HTERT RPE-1 (cell line): ENCODE data around the gene DENND4B.

ENCODE experiments used
- in situ Hi-C: fragments of 300-500 bp; cut with MboI; formaldehyde crosslinking; loops from 4 replicates; pipeline ENCODE4 v1.14.3; 2020; ENCODE audit warnings: low sequenced_read_pairs

DENND4B gene

DNA sequence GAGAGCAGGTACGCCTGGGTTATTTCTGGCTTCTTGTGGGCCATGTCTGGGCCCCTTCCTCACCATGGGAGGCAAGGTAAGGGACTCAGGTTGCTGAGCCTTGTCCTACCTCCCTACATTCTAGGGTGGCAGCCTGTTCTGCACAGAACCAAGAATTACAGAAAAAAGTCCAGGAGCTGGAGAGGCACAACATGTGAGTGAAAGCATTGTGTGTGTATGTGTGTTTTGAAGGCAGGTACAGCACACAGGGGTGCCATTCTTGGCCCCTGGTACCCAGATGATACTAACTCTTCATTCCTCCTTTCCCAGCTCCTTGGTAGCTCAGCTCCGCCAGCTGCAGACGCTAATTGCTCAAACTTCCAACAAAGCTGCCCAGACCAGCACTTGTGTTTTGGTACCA lies 26.6 kb upstream of the DENND4B start:
- in situ Hi-C loops, result no loop called here

- in situ Hi-C loops, result no loop called here
Observed at GRCh38 chr1:153970346-153970745, 23.8 kb upstream of the DENND4B start.

DNA sequence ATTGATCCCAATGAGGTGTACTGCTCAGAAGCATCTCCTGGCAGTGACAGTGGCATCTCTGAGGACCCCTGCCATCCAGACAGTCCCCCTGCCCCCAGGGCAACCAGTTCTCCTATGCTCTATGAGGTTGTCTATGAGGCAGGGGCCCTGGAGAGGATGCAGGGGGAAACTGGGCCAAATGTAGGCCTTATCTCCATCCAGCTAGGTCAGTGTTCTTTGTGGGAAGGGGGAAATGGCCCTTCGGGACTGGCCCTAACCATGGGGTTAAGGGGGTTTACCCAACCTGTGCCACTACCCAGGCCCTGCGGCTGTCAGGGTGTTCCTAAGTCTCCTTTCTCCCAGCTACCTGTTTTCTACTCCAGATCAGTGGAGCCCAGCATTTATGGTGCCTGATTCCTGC lies 22.5 kb upstream of the DENND4B start:
- in situ Hi-C loops, result no loop called here

GRCh38 chr1:153968408-153968807 lies 21.9 kb upstream of the DENND4B start:
- in situ Hi-C loops, result no loop called here

GRCh38 chr1:153968000-153968363 lies 21.5 kb upstream of the DENND4B start:
- in situ Hi-C loops, result no loop called here

DNA sequence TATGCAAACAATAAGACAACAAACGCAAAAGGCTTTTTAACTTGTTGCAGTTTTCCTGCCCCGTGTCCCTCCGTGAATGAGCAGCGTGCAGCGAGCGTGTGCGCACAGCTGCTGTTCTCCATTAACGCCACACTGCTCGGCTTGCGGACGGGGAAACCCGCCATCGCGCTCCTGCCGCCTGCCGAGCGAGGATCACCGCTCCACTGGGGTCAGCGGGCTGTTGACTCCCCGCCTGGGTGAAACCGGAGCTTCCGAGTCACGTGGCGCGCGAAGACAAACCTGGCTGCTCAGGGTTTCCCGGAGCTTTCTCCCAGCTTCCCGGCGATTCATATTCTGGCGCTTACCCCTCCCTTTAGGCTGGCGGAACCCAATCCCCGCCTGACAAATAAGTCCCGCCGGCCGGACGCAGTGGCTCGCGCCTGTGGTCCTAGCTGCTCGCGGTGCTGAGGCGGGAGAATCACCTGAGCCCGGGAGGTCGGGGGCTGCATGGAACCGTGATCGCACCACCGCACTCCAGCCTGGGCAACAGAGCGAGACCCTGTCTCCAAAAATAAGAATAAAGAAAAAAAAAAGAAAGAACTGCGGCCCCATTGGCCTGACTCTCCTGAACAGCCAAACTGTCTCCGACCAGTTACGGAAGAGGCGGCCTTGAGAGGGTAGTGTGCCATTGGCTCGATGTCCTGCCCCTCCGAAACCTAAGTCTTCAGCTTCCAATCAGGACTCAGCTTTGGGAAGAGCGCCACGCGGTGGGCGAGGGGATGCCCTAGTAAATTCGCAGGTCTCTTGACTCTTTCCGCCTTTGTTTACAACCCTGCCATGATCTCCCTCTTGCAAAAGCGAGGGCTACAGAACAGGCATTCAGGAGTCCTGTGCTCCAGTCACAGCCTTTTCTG lies 20.8 kb upstream of the DENND4B start, which contains the start of gene CREB3L4:
Gene CREB3L4 (plus strand): TSS at position 796 of the 893 bp plus-strand sequence. CDS start 624 bp downstream, outside the sequence.
- in situ Hi-C loops, result no loop called here

DNA sequence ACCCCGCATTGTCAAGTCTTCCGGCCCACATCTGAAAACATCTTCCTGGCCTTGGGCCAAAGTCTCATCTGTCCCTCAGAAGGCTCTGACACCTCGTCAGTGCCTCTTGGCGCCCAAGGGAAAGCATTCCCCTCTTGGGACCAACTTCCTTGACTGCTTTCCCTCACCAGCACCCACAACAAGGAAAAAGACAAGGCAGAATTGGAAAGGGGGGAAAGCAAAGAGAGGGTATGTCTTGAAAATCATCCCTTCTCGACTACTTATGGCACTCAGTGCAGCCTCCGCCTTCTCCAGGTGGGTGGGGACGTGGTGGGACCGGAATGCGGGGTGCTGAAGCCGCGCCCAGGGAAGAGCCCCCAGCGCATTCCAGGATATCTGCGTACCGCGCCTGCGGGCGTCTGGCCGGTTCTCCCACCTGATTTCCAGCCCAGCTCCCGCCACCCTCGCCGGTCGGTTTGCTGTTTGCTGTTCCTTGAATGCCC lies 17.4 kb upstream of the DENND4B start:
- in situ Hi-C loops, result no loop called here

GRCh38 chr1:153963030-153963849 lies 16.7 kb upstream of the DENND4B start, which contains the start of gene SLC39A1:
Gene SLC39A1 (minus strand): TSS chr1:153963537. CDS start chr1:153962715, 822 bp downstream.
- in situ Hi-C loops, result no loop called here

GRCh38 chr1:153962088-153963029 lies 15.8 kb upstream of the DENND4B start:
- in situ Hi-C loops, result no loop called here

- in situ Hi-C loops, result no loop called here
Observed at GRCh38 chr1:153961421-153961820, 14.9 kb upstream of the DENND4B start.

DNA sequence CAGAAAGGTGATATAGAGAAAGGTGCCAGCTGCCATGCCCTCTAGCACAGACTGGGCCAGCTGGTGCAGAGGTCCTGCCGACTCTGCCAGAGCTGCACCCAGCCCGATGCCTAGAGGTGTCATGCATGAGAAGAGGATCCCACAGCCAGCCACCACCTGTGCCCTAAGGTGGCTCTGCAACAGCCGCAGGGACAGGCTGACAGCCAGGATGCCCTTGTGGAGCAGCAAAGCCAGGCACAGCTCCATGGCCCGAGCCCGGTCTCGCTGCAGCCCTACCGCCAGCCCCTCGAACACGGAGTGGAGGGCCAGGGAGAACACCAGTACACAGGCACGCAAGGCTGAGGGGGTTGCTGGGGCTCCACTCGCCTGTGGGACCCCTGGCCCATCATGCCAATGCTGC lies 13.7 kb upstream of the DENND4B start:
- in situ Hi-C loops, result no loop called here

DNA sequence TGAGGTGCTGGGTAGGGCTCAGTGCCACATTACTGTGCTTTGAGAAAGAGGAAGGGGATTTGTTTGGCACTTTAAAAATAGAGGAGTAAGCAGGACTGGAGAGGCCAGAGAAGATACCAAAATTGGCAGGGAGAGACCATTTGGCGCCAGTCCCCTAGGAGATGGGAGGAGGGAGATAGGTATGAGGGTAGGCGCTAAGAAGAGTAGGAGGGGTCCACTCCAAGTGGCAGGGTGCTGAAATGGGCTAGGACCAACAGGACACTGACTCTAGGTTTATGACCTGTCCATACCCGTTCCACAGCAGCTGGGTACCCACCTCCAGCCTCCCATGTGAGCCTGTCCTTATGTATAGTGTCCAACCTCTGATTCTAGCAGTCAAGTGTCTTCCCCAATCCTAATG lies 12.9 kb upstream of the DENND4B start:
- in situ Hi-C loops, result no loop called here

GRCh38 chr1:153958961-153959260 lies 12.4 kb upstream of the DENND4B start:
- in situ Hi-C loops, result no loop called here

DNA sequence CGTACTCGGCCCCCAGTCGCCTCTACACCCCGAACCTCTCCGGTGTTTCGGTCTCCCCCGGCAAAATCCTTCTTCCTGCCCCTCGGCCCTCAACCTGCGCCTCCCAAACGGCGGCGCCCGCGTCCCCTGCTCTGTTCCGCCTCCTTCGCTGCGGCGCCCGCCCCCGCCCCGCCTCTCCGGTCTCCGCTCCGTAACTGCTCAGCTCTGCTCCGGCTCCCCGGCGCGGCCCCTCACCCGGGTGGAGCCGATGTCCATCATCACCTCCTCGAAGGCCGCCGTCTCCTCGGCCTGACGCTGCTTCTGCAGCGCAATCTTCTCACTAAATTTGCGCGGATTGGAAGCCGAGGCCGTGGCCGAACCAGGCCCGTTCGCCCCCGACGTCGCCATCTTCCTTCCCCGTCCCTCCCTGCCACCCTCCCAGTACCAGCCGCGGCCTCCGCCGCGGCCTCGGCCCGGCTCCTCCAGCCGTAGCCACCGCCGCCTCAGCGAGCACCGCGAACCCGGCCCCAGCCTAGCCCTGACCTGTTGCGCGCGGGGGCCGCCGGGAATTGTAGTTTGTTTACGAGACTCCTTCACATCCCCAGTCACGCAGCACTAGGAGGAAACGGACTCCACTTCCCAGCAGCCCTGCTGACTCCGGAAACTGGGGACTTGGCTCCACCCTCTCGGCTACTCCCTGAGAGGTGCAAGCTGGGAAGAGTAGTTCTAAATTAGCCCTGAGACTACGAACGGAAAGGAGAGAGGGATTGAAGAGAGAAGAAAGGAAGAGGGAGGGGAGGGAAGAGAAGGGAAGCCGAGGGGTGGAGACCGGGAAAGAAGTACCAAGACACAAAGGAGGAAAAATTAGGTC lies 11.8 kb upstream of the DENND4B start, which contains the start of gene CRTC2:
Gene CRTC2 (minus strand): TSS at position 502 of the 850 bp plus-strand sequence. CDS start 115 bp downstream, at position 387.
- in situ Hi-C loops, result no loop called here

GRCh38 chr1:153957744-153958110 lies 11.2 kb upstream of the DENND4B start:
- in situ Hi-C loops, result no loop called here

DNA sequence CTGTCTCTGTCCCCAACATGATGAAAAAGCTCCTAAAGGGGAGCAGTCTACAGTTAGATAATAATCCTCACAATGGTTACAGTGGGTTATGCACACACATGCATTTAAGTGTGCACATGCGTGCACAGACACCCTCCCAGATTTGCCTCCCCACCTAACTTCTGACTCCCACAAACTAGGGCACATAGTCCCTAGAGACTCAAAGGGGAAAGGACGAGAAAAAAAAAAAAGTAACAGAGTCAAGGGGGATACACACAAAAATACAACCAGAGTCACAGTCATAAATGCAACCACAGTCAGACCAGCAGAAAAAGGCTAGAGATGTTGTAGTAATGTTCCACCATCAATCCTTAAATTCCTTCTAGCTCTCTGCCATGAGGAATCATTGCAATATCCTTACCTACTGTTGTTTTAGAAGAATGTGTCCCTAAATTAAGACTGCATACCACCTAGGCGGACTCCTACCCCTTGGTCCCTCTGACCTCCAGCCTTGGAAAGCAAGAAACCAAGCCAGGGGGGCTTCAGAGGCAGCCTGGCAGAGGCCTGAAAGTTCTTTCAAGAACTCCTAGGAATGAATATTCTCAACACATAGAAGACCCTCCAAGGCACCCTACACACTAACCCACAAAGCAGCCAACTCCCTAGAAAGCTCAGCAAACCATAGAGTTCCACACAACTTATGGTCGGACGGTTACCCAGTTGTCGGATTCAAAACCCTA lies 10.6 kb upstream of the DENND4B start:
- in situ Hi-C loops, result no loop called here

- in situ Hi-C loops, result no loop called here
Observed at GRCh38 chr1:153954826-153955225, 8.3 kb upstream of the DENND4B start.

DNA sequence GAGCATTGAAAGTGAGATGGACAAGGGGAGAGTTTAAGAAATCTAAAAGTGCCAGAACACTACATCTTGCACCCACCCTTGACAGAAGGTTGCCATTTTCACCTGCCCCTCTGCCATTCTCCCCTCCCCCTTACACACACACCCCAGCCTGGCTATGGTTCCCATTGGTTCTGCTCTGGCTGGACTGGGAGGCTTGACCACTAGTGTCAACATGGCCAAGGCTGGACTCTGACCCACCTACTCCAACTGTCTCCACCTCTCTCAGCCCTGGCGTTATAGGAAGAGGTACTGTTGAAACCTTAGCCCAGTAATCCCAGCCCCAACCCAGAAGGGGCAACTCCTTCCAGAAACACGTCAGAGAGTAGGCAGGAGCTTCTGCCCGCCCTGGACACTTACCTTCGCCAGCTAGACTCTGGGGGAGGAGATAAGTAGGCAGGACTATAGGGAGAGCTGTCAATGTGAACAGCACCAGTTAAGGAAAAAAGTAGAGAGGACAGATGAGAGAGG lies 7.4 kb upstream of the DENND4B start:
- in situ Hi-C loops, result no loop called here

GRCh38 chr1:153951801-153952200 lies 5.3 kb upstream of the DENND4B start:
- in situ Hi-C loops, result no loop called here
